ENCODE measurements around the gene F5. TPM values are rescaled to one million over a fixed set of nuclear protein-coding genes. Genes with fewer than 3 reads are reported as not detected.

Gene F5
- total and polyA plus RNA-seq, 2 donors (not counting 1 experiment from before 2014, with no cell fraction given): 0.01 to 0.27 TPM

DNA sequence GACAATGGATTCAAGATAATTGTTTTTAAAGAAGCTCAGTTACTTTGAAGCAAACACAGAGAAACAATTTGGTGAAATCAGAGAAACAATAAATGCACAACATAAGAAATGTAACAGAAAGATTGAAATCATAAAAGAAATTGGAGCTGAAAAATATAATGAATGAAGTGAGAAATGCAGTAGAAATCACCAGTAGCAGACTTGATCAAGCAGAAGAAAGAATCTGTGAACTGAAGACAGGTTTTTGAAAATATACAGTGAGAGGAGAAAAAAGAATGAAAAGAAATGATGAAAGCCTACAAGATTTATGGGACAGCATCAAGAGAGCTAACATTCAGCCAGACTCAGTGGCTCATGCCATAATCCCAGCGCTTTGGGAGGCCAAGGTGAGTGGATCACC, 47.9 kb upstream of the F5 start:
- Mint-ChIP-seq H3K27me3 (no peaks in the 10 kb centered on the region), H3K9me3 (ENCODE audit: insufficient read depth) (peaks cover 19% of the 10 kb centered on the region), H3K27ac (no peak overlapping the region), H3K4me3 (no peak overlapping the region), H3K4me1 (no peaks in the 10 kb centered on the region)
- H3K9me3 ChIP-seq (ENCODE audit: control extremely low read depth in 1 of 3, control insufficient read depth in 2 of 3, insufficient read depth in 1 of 3, low read length in 2 of 3): peaks cover 3 to 30% (median 26%) of the 10 kb centered on the region in 3 donors
- H3K79me2 ChIP-seq (ENCODE audit: control insufficient read depth, insufficient read depth, low read length): no peaks in the 10 kb centered on the region
- intact Hi-C loops (cut with micrococcal nuclease): no loop called here
- no peak overlapping the region for H3K9ac ChIP-seq (ENCODE audit: low read length)
- no peaks in the 10 kb centered on the region for H4K20me1 ChIP-seq (ENCODE audit: control insufficient read depth, insufficient read depth, low read length, poor library complexity, severe bottlenecking)
- H2AFZ ChIP-seq (ENCODE audit: insufficient read depth, low read depth, low read length, poor library complexity, severe bottlenecking): no peak overlapping the region
- POLR2A ChIA-PET: no interaction called here
- no peaks in the 10 kb centered on the region for H3K4me1 ChIP-seq (ENCODE audit: control insufficient read depth in 2 of 2, insufficient read depth in 2 of 2, low read length in 2 of 2)
- CTCF ChIA-PET: interaction anchor here (0.6 to 3.3 kb wide), 3 partner anchors 32 to 164 kb away, joined by 3 to 11 read pairs (median 3); no protein-coding TSS in a partner anchor
- DNase-seq: no peak
- H3K4me2 ChIP-seq (replicated peaks; ENCODE audit: low read depth, low read length, poor library complexity, severe bottlenecking): no peak overlapping the region
- no peak overlapping the region for H3K4me3 ChIP-seq (ENCODE audit: control extremely low read depth in 1 of 5, extremely low read depth in 1 of 5, insufficient read depth in 1 of 5, low read depth in 2 of 5, low read length in 4 of 5)
- H3K27ac ChIP-seq (ENCODE audit: low read length in 2 of 2): no peak overlapping the region
- H3K27me3 ChIP-seq (replicated peaks in 1 of 4; ENCODE audit: control extremely low read depth in 1 of 4, control insufficient read depth in 3 of 4, insufficient read depth in 4 of 4, low read length in 3 of 4): no peaks in the 10 kb centered on the region
- TF ChIP-seq, protein P1, sequence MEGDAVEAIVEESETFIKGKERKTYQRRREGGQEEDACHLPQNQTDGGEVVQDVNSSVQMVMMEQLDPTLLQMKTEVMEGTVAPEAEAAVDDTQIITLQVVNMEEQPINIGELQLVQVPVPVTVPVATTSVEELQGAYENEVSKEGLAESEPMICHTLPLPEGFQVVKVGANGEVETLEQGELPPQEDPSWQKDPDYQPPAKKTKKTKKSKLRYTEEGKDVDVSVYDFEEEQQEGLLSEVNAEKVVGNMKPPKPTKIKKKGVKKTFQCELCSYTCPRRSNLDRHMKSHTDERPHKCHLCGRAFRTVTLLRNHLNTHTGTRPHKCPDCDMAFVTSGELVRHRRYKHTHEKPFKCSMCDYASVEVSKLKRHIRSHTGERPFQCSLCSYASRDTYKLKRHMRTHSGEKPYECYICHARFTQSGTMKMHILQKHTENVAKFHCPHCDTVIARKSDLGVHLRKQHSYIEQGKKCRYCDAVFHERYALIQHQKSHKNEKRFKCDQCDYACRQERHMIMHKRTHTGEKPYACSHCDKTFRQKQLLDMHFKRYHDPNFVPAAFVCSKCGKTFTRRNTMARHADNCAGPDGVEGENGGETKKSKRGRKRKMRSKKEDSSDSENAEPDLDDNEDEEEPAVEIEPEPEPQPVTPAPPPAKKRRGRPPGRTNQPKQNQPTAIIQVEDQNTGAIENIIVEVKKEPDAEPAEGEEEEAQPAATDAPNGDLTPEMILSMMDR (IDR thresholded peaks at IDR 0.05): no peak
- no peak for TF ChIP-seq EZH2 (IDR thresholded peaks at IDR 0.05; ENCODE audit: borderline replicate concordance, insufficient read depth, low read depth, low read length, poor library complexity, severe bottlenecking)
- 100% methylated on average over 1 of the region's 1 CpG for WGBS (ENCODE audit: insufficient coverage)
- ATAC-seq (ENCODE audit: low read depth): no peak
- no peaks in the 10 kb centered on the region for H3K36me3 ChIP-seq (replicated peaks in 1 of 2; ENCODE audit: control extremely low read depth in 1 of 2, control insufficient read depth in 1 of 2, extremely low read depth in 1 of 2, insufficient read depth in 2 of 2, low read length in 1 of 2)

DNA sequence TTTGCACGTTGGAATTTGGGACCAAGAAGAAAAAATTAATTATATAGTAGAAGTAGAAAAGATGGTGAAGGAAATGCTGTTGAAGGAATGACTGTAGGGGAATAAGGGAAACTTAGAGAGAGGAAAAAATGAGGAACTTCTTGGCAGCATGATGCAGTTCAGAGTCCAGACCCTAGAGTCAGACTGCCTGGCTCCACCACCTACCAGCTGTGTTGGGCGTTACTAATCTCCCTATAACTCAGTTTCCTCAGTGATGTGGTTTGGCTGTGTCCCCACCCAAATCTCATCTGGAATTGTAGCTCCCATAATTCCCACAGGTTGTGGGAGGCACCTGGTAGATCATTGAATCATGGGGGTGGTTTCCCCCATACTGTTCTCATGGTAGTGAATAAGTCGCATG, 45.0 kb upstream of the F5 start:
- no peak overlapping the region for H3K4me2 ChIP-seq (replicated peaks; ENCODE audit: low read depth, low read length, poor library complexity, severe bottlenecking)
- H3K9ac ChIP-seq (ENCODE audit: low read length): no peak overlapping the region
- ChIA-PET CTCF (interaction anchor here (1.2 to 1.3 kb wide), 2 partner anchors 30 to 81 kb away, joined by 3 read pairs; no protein-coding TSS in a partner anchor), POLR2A (no interaction called here)
- H3K79me2 ChIP-seq (ENCODE audit: control insufficient read depth, insufficient read depth, low read length): no peaks in the 10 kb centered on the region
- Mint-ChIP-seq H3K27me3 (no peaks in the 10 kb centered on the region), H3K4me3 (no peak overlapping the region), H3K27ac (no peak overlapping the region), H3K9me3 (ENCODE audit: insufficient read depth) (peaks cover 17% of the 10 kb centered on the region), H3K4me1 (peaks cover 4% of the 10 kb centered on the region)
- no peaks in the 10 kb centered on the region for H4K20me1 ChIP-seq (ENCODE audit: control insufficient read depth, insufficient read depth, low read length, poor library complexity, severe bottlenecking)
- intact Hi-C loops (cut with micrococcal nuclease): no loop called here
- no peak overlapping the region for H3K4me3 ChIP-seq (ENCODE audit: control extremely low read depth in 1 of 5, extremely low read depth in 1 of 5, insufficient read depth in 1 of 5, low read depth in 2 of 5, low read length in 4 of 5)
- no peaks in the 10 kb centered on the region for H3K4me1 ChIP-seq (ENCODE audit: control insufficient read depth in 2 of 2, insufficient read depth in 2 of 2, low read length in 2 of 2)
- ATAC-seq (ENCODE audit: low read depth): no peak
- H3K36me3 ChIP-seq (replicated peaks in 1 of 2; ENCODE audit: control extremely low read depth in 1 of 2, control insufficient read depth in 1 of 2, extremely low read depth in 1 of 2, insufficient read depth in 2 of 2, low read length in 1 of 2): no peaks in the 10 kb centered on the region
- H2AFZ ChIP-seq (ENCODE audit: insufficient read depth, low read depth, low read length, poor library complexity, severe bottlenecking): no peak overlapping the region
- WGBS (ENCODE audit: insufficient coverage): 91% methylated on average over 1 of the region's 3 CpGs
- H3K27me3 ChIP-seq (replicated peaks in 1 of 4; ENCODE audit: control extremely low read depth in 1 of 4, control insufficient read depth in 3 of 4, insufficient read depth in 4 of 4, low read length in 3 of 4): no peaks in the 10 kb centered on the region
- no peak overlapping the region for H3K27ac ChIP-seq (ENCODE audit: low read length in 2 of 2)
- DNase-seq: no peak
- TF ChIP-seq, protein P1 (IDR thresholded peaks at IDR 0.05): no peak
- no peak for TF ChIP-seq EZH2 (IDR thresholded peaks at IDR 0.05; ENCODE audit: borderline replicate concordance, insufficient read depth, low read depth, low read length, poor library complexity, severe bottlenecking)
- peaks cover 3 to 27% (median 18%) of the 10 kb centered on the region in 3 donors for H3K9me3 ChIP-seq (ENCODE audit: control extremely low read depth in 1 of 3, control insufficient read depth in 2 of 3, insufficient read depth in 1 of 3, low read length in 2 of 3)
